Right lobe of liver (tissue), 6 donors: ENCODE results near the gene MTSS2. TPM values are rescaled to one million over a fixed set of nuclear protein-coding genes. Genes with fewer than 3 reads are reported as not detected.

Experiments
- ATAC-seq, 4 donors: fragments of 200-7000 bp; cut with Tn5 transposase; one replicate each; pipeline ENCODE4 v1.9.1; 2020; ENCODE audit warnings: mild to moderate bottlenecking in 4 of 4, moderate library complexity in 4 of 4
- DNase-seq, 3 donors: peaks; one replicate each; pipeline ENCODE4 v3.0.0-alpha.2; 2020
- H3K27ac ChIP-seq, 3 donors: fragments of 200-600 bp; one replicate each; pipeline ENCODE4 v1.8.0; 2022
- H3K27me3 ChIP-seq, 2 donors: fragments of 200-600 bp; one replicate each; pipeline ENCODE4 v1.8.0; 2022
- H3K36me3 ChIP-seq, 4 donors: fragments of 200-600 bp; sonication (generic) in 1 of 4; one replicate each; pipeline versions ENCODE4 v1.5.1 to v1.8.0; 2017 to 2022; ENCODE audit warnings: control low read depth in 1 of 4
- H3K4me1 ChIP-seq, 4 donors: fragments of 200-600 bp; sonication (generic) in 1 of 4; one replicate each; pipeline versions ENCODE4 v1.5.1 to v1.8.0; 2017 to 2022; ENCODE audit warnings: control low read depth in 1 of 4
- H3K4me3 ChIP-seq, 3 donors: fragments of 200-600 bp; one replicate each; pipeline ENCODE4 v1.8.0; 2022
- H3K9me3 ChIP-seq, 4 donors: fragments of 200-600 bp; sonication (generic) in 1 of 4; one replicate each; pipeline versions ENCODE4 v1.5.1 to v1.8.0; 2017 to 2022; ENCODE audit warnings: control low read depth in 1 of 4
- POLR2A ChIP-seq: fragments of 450-650 bp; IDR thresholded peaks from one replicate; pipeline ENCODE4 v1.6.1; 2017; ENCODE audit warnings: antibody characterized with exemption, mild to moderate bottlenecking
- WGBS: methylation state at CpG from one replicate; pipeline ENCODE4 v1.1.6; 2018; ENCODE audit warnings: low coverage, low lambda C conversion rate; ENCODE audit not compliant: insufficient coverage; ENCODE audit errors: missing lambda C conversion rate; 5-methylcytosine and 5-hydroxymethylcytosine counted together
- intact Hi-C, 2 donors: fragments of 100-400 bp; cut with DNase I; formaldehyde crosslinking; loops; one replicate each; pipeline versions ENCODE4 v1.11.2 to v1.14.1; 2022
- total RNA-seq, 6 experiments: library from RNA; depleted of rRNA in 2 of 6; stranded (reverse); fragments of >200 nt in 2 of 6; fragmentation: NEBNext Ultra II Directional in 3 of 6; extraction: Animal tissue kit (Norgen Biotek cat#: 25700) in 3 of 6; gene quantifications; one replicate each; pipeline versions ENCODE4 v1.1.0 to v1.2.4, GENCODE V29; 2016 to 2023
- TF ChIP-seq, protein P1 (sequence below), 4 donors: fragments of 200-600 bp in 3 of 4; fragments of 450-650 bp in 1 of 4; IDR thresholded peaks; one replicate each; pipeline versions ENCODE4 v1.5.1 to v1.8.0; 2016 to 2022; ENCODE audit warnings: antibody characterized with exemption in 4 of 4, mild to moderate bottlenecking in 2 of 4
- donor health status: DM: no; HTN: yes; CAD: no.
- donor health status: DM: no; HTN: no; CAD: no.
- donor health status: DM: no; HTN: no; CAD: no.
- donor health status: DM: no; HTN: yes; CAD: no.
- donor health status: DM: no; HTN: yes; CAD: no.

MTSS2 gene
- total RNA-seq, 6 experiments from 2014 or later = 28.5 to 117 (median 80.2) TPM

DNA sequence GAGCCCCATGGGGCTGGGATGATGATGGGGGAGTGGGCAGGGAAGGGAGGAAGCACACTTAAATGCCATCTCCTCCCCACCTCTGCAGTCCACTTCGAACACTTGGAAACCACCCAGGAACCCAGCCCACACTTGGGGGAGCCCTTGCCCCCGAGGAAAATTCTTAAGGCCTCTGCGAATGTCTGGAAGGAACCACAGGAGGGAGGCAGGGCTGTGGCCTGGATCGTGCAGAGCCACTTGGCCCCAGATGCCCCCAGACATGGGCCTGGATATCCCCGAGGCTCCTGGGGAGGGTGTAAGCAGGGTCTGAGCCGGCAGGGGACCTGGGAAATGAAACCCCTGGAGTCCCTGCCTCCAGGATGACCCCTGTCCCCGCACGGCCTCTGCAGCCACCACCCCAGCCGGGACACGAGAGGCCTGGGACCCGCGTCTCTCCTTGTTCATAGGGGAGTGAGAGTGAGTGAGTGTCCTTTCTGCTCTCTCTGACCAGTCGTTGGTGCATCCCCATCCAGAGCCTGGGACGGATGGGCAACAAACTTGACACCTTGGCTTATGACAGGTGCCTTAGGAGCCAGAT is 11.8 kb upstream of the MTSS2 start:
- Histone ChIP-seq H3K4me3 (no peak overlapping the region), H3K27me3 (no peaks in the 10 kb centered on the region), H3K9me3 (no peaks in the 10 kb centered on the region), H3K4me1 (peaks cover 0 to 17% (median 5%) of the 10 kb centered on the region in 4 donors), H3K36me3 (no peaks in the 10 kb centered on the region), H3K27ac (no peak overlapping the region)
- TF ChIP-seq, protein P1, sequence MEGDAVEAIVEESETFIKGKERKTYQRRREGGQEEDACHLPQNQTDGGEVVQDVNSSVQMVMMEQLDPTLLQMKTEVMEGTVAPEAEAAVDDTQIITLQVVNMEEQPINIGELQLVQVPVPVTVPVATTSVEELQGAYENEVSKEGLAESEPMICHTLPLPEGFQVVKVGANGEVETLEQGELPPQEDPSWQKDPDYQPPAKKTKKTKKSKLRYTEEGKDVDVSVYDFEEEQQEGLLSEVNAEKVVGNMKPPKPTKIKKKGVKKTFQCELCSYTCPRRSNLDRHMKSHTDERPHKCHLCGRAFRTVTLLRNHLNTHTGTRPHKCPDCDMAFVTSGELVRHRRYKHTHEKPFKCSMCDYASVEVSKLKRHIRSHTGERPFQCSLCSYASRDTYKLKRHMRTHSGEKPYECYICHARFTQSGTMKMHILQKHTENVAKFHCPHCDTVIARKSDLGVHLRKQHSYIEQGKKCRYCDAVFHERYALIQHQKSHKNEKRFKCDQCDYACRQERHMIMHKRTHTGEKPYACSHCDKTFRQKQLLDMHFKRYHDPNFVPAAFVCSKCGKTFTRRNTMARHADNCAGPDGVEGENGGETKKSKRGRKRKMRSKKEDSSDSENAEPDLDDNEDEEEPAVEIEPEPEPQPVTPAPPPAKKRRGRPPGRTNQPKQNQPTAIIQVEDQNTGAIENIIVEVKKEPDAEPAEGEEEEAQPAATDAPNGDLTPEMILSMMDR (IDR thresholded peaks at IDR 0.05) = no peak
- TF ChIP-seq POLR2A = no peak
- intact Hi-C loops = no loop called here
- no peak for DNase-seq
- WGBS = 45% methylated on average over 2 of the region's 14 CpGs
- no peak for ATAC-seq

DNA sequence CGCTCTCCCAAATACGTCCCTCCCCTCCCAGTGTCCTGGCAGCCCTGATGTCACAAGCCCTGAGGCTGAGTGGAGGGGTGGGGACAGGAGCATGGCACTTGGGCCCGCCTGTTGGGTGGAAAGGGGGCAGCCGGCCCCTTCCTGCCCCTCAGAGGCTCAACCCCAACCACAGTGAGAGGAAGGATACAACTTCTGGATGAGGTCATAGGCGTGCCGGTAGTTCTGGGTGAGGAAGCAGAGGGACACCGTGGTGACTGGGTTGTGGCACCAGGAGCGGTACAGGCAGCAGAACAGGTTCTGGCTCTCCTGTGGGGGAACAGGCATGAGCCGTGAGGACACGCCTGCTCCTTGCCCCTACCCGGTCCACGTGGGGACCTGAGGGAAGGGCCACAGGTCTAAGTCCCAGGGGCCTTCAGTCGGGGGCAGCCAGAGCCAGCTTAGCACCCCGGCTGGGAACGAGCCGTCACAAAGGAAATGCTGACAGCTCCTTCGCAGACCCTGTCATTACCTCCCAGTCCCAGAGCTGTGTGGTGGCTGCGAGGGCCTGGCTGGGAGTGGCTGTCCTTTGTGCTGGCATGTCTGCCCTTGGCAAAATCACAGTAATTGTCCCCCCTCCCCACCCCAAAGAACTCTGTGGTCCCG is 11.2 kb upstream of the MTSS2 start:
- DNase-seq (no peak), ATAC-seq (no peak)
- intact Hi-C loops = no loop called here

DNA sequence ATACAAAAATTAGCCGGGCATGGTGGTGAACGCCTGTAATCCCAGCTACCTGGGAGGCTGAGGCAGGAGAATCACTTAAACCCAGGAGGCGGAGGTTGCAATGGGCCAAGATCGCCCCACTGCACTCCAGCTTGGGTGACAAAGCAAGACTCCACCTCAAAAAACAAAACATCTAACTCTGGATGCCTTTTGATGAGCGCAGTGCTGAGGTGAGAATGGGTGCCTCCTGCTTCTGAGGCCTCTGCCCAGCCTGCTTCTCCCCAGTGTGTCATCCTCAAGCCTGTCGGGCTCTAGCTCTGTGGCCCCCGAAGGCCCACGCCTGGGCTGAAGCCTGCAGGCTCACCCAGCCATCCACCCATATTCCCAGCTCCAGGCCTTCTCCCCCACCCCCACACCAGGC is 10.5 kb upstream of the MTSS2 start:
- Histone ChIP-seq H3K4me3 (no peak overlapping the region), H3K9me3 (no peaks in the 10 kb centered on the region), H3K27me3 (no peaks in the 10 kb centered on the region), H3K36me3 (no peaks in the 10 kb centered on the region), H3K4me1 (peaks cover 0 to 12% (median 5%) of the 10 kb centered on the region in 4 donors), H3K27ac (no peak overlapping the region)
- DNase-seq = no peak
- intact Hi-C loops = no loop called here
- 93% methylated on average over 2 of the region's 8 CpGs for WGBS
- TF ChIP-seq, protein P1 (IDR thresholded peaks at IDR 0.05) = no peak
- TF ChIP-seq POLR2A = no peak
- no peak for ATAC-seq

More for the DNA sequence above, 11.2 kb upstream of the MTSS2 start:
- H3K36me3 ChIP-seq = no peaks in the 10 kb centered on the region
- H3K27me3 ChIP-seq = no peaks in the 10 kb centered on the region
- 60% methylated on average over 1 of the region's 19 CpGs for WGBS
- H3K9me3 ChIP-seq = no peaks in the 10 kb centered on the region
- peaks cover 0 to 15% (median 5%) of the 10 kb centered on the region in 4 donors for H3K4me1 ChIP-seq
- H3K27ac ChIP-seq = no peak overlapping the region
- TF ChIP-seq POLR2A = no peak
- TF ChIP-seq, protein P1 (IDR thresholded peaks at IDR 0.05) = no peak
- no peak overlapping the region for H3K4me3 ChIP-seq

DNA sequence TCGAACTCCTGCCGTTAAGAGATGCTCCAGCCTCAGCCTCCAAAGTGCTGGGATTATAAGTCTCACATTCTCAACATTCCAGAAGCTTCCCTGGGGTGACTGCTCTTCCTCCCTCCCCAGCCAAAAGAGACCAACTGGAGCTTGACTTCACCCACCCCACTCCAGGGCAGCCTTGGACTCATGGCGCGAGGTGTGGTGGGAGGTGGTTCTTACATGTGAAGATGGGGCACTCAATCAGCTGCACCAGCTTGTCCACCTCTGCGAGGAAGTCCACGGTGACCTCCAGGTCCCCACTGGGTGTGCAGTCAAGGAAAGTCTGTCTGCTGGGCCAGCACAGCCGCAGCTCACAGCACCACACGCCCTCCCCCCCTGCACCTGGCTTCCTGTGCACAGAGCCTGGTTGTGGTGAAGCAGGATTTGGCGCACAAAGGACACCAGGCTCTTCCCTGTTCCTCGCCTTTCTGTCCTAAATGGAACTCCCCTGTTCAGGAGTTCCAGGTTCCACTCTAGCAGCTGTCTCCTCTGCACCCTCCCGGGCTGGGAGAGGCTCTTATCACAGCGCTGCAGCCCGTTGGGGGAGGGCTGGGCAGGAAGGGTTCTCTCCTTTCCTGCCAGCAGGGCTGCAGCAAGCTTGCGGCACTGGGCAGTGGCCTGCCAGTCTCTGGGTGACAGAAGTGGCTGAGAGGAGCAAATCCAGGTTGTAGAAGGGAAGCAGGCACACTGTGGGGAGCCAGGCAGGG is 9.6 kb upstream of the MTSS2 start:
- peak; percentile 74 to 87 (median 78) for ATAC-seq
- intact Hi-C loops = no loop called here

More for the DNA sequence above, 9.6 kb upstream of the MTSS2 start:
- DNase-seq = peak in 2 of 3 donors; percentile 76 to 79
- Histone ChIP-seq H3K36me3 (no peaks in the 10 kb centered on the region), H3K4me1 (peaks cover 0 to 9% (median 5%) of the 10 kb centered on the region in 4 donors), H3K9me3 (no peaks in the 10 kb centered on the region), H3K27me3 (no peaks in the 10 kb centered on the region), H3K27ac (peak overlapping the region in 1 of 3 donors; percentile 37), H3K4me3 (no peak overlapping the region)
- no peak for TF ChIP-seq POLR2A
- TF ChIP-seq, protein P1 (IDR thresholded peaks at IDR 0.05) = peak in 2 of 4 donors; percentile 10 to 31
- 67% methylated on average over 3 of the region's 14 CpGs for WGBS
